Measurements from ENCODE around the gene RASGEF1B. TPM values are rescaled to one million over a fixed set of nuclear protein-coding genes. Genes with fewer than 3 reads are reported as not detected.

The RASGEF1B gene
- total and polyA plus RNA-seq, 12 donors = 5.6 to 27.2 (median 8.8) TPM

- no peaks in the 10 kb centered on the region for H3K4me1 ChIP-seq (replicated peaks in 1 of 2)
- 82 to 94% (median 87%) methylated on average over 6 of the region's 6 CpGs for WGBS, 4 donors
- H3K36me3 ChIP-seq (replicated peaks in 1 of 2) = no peaks in the 10 kb centered on the region
- intact Hi-C loops (cut with DNase I) = no loop called here
- no peaks in the 10 kb centered on the region for H3K27me3 ChIP-seq
- H3K4me3 ChIP-seq = no peak overlapping the region
- TF ChIP-seq, protein P1, sequence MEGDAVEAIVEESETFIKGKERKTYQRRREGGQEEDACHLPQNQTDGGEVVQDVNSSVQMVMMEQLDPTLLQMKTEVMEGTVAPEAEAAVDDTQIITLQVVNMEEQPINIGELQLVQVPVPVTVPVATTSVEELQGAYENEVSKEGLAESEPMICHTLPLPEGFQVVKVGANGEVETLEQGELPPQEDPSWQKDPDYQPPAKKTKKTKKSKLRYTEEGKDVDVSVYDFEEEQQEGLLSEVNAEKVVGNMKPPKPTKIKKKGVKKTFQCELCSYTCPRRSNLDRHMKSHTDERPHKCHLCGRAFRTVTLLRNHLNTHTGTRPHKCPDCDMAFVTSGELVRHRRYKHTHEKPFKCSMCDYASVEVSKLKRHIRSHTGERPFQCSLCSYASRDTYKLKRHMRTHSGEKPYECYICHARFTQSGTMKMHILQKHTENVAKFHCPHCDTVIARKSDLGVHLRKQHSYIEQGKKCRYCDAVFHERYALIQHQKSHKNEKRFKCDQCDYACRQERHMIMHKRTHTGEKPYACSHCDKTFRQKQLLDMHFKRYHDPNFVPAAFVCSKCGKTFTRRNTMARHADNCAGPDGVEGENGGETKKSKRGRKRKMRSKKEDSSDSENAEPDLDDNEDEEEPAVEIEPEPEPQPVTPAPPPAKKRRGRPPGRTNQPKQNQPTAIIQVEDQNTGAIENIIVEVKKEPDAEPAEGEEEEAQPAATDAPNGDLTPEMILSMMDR (IDR thresholded peaks at IDR 0.05) = no peak
- no peak for TF ChIP-seq POLR2A (IDR thresholded peaks at IDR 0.05)
- DNase-seq = no peak
- no peaks in the 10 kb centered on the region for H3K9me3 ChIP-seq (replicated peaks in 1 of 3)
- no peak overlapping the region for H3K27ac ChIP-seq
These were observed 44.5 kb upstream of the RASGEF1B start for GRCh38 chr4:81516241-81516640.

DNA sequence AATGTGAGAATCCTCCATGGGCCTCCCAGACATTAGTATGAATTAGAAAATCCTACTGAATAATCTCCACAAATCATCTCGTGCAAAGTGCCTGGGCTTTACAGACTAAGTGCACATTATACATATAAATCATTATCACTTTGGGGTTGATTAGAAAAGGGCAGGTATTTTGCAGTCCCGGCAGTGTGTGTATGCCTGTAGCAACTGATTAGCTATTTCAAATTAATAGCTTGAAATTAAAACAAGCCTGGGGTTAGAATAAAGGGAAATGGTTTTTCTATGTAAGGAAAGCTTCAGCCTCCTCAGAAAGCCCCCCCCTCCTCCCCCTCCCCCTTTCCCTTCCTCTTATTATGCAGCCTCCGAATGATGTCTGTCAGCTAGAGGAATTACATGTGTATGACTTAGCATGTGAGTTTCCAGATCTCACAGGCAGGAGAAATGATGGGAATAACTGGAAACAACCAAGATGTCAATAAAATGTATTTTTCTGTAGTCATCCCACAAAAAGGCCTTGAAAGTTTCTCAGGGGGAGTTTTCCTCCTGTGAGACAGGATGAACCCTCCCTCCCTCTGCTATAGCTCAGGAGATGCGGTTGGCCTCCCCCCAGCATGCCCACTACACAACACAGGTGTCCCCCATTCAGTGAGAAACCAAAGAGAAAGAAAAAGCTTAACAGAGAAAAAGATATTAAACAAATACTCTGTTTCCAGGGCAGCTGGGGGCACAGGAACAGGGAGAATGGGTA, 41.2 kb upstream of the RASGEF1B start:
- Histone ChIP-seq H3K9me3 (replicated peaks in 1 of 3) (no peaks in the 10 kb centered on the region), H3K27me3 (no peaks in the 10 kb centered on the region), H3K27ac (no peak overlapping the region), H3K4me1 (replicated peaks in 1 of 2) (no peaks in the 10 kb centered on the region), H3K4me3 (no peak overlapping the region), H3K36me3 (replicated peaks in 1 of 2) (no peaks in the 10 kb centered on the region)
- TF ChIP-seq, protein P1 (IDR thresholded peaks at IDR 0.05) = no peak
- no peak for TF ChIP-seq POLR2A (IDR thresholded peaks at IDR 0.05)
- intact Hi-C loops (cut with DNase I) = no loop called here
- DNase-seq = no peak
- 38 to 60% (median 48%) methylated on average over 4 of the region's 4 CpGs for WGBS, 4 donors

DNA sequence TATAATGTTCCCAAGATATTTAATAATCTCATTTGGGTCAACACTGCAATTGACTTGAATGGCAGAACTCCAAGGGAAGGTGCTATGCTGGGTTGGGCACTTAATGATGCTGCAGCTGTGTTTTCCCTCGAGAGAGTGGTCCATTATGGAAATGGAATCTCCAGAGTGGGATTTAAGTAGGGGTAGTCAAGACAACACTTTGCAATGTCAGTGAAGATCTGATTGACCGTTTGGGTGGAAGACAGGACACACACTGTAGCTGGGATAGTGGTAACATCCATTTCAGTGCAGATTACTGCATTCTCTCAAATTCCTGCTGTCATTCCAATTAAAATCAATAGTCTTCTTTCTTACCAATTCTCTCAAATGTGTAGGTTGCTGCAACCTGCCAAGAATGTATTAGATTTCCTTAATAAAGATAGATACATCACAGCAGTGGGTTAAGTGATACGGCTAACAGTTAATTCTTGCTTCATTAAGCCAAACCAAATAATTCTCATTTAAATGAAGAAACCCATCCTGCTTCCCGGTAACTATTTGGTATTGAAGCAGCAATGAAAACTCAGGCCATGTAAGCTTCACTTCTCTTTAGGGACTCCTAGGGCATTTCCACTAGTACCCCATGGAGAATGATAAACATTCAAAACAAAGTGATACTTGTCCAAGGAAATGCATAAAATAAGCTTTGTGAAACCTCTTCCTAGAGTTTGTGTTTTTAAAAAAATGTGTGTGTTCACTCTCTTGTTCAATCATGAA, 40.5 kb upstream of the RASGEF1B start:
- 66 to 72% (median 67%) methylated on average over 4 of the region's 4 CpGs for WGBS, 4 donors
- intact Hi-C loops (cut with DNase I) = no loop called here
- Histone ChIP-seq H3K36me3 (replicated peaks in 1 of 2) (no peaks in the 10 kb centered on the region), H3K4me1 (replicated peaks in 1 of 2) (no peaks in the 10 kb centered on the region), H3K4me3 (no peak overlapping the region), H3K9me3 (replicated peaks in 1 of 3) (no peaks in the 10 kb centered on the region), H3K27ac (no peak overlapping the region), H3K27me3 (no peaks in the 10 kb centered on the region)
- TF ChIP-seq POLR2A (IDR thresholded peaks at IDR 0.05) = no peak
- TF ChIP-seq, protein P1 (IDR thresholded peaks at IDR 0.05) = no peak
- no peak for DNase-seq

GRCh38 chr4:81510643-81511178, 39.0 kb upstream of the RASGEF1B start:
- no peaks in the 10 kb centered on the region for H3K27me3 ChIP-seq
- no peaks in the 10 kb centered on the region for H3K4me1 ChIP-seq (replicated peaks in 1 of 2)
- no peak overlapping the region for H3K27ac ChIP-seq
- WGBS, 4 donors = 73 to 88% (median 80%) methylated on average over 3 of the region's 3 CpGs
- TF ChIP-seq, protein P1 (IDR thresholded peaks at IDR 0.05) = no peak
- TF ChIP-seq POLR2A (IDR thresholded peaks at IDR 0.05) = no peak
- intact Hi-C loops (cut with DNase I) = no loop called here
- no peak for DNase-seq
- no peaks in the 10 kb centered on the region for H3K36me3 ChIP-seq (replicated peaks in 1 of 2)
- H3K4me3 ChIP-seq = no peak overlapping the region
- H3K9me3 ChIP-seq (replicated peaks in 1 of 3) = no peaks in the 10 kb centered on the region
